Activated CD4-positive, alpha-beta T cell treated with anti-CD3 and anti-CD28 coated beads, Interleukin-2, Interleukin-4, amounts not matched to agents 100 ng/mL and 50 ng/mL, durations not matched to agents 16 hours and 8 hours (primary cell): ENCODE results near the gene ST6GALNAC2.
"Not testable (repeated sequence)": the region's sequence is repeated elsewhere in the genome, so short reads cannot be mapped to it uniquely, and the experiment has no call there.

ENCODE experiments used
- DNase-seq: peaks from one replicate; pipeline ENCODE4 v3.0.0-alpha.2; 2020; ENCODE audit warnings: low spot score

Gene ST6GALNAC2

GRCh38 chr17:76539631-76540271 is 45.9 kb downstream of the ST6GALNAC2 start, which contains the start of gene PRCD:
TSS of gene PRCD (plus strand) at chr17:76540044. CDS start at chr17:76540142, 98 bp downstream.
- no peak for DNase-seq

- DNase-seq = no peak
These were observed 46.6 kb downstream of the ST6GALNAC2 start for GRCh38 chr17:76538941-76539570.

GRCh38 chr17:76538281-76538931 is 47.3 kb downstream of the ST6GALNAC2 start:
- no peak for DNase-seq

- DNase-seq = no peak
These were observed 47.9 kb downstream of the ST6GALNAC2 start, which contains the start of gene CYGB for GRCh38 chr17:76537578-76538280. TSS of gene CYGB (minus strand) at chr17:76537709. CDS start at chr17:76537542, 167 bp downstream.

GRCh38 chr17:76537288-76537577 is 48.4 kb downstream of the ST6GALNAC2 start:
- no peak for DNase-seq

GRCh38 chr17:76536511-76537287 is 49.0 kb downstream of the ST6GALNAC2 start:
- no peak for DNase-seq

GRCh38 chr17:76535788-76536510 is 49.7 kb downstream of the ST6GALNAC2 start:
- no peak for DNase-seq

GRCh38 chr17:76534831-76535732 is 50.6 kb downstream of the ST6GALNAC2 start:
- no peak for DNase-seq

- DNase-seq = not testable (repeated sequence)
These were observed 51.9 kb downstream of the ST6GALNAC2 start for GRCh38 chr17:76533640-76534359.

- DNase-seq = no peak
These were observed 53.5 kb downstream of the ST6GALNAC2 start for GRCh38 chr17:76532072-76532651.

GRCh38 chr17:76531486-76532038 is 54.1 kb downstream of the ST6GALNAC2 start:
- DNase-seq = no peak

- DNase-seq = no peak
These were observed 54.7 kb downstream of the ST6GALNAC2 start for GRCh38 chr17:76530811-76531485.

GRCh38 chr17:76530095-76530723 is 55.5 kb downstream of the ST6GALNAC2 start:
- no peak for DNase-seq

GRCh38 chr17:76529224-76530094 is 56.2 kb downstream of the ST6GALNAC2 start:
- no peak for DNase-seq

GRCh38 chr17:76528528-76529223 is 57.0 kb downstream of the ST6GALNAC2 start:
- DNase-seq = no peak

GRCh38 chr17:76528156-76528527 is 57.5 kb downstream of the ST6GALNAC2 start:
- no peak for DNase-seq
